HepG2 (cell line): Measurements from ENCODE around the gene CA7. TPM values are rescaled to one million over a fixed set of nuclear protein-coding genes. Genes with fewer than 3 reads are reported as not detected.

Source experiments
- ARID2 ChIP-seq: sonication (generic); formaldehyde crosslinking; IDR thresholded peaks from 2 replicates; pipeline ENCODE4 v1.8.1; 2022; ENCODE audit warnings: mild to moderate bottlenecking, missing genetic modification reagents, borderline replicate concordance
- ATM ChIP-seq: fragments of 450-650 bp; IDR thresholded peaks from 2 replicates; pipeline ENCODE4 v1.7.1; 2017; ENCODE audit warnings: mild to moderate bottlenecking, borderline replicate concordance
- DPF2 ChIP-seq: sonication (generic); formaldehyde crosslinking; IDR thresholded peaks from 2 replicates; pipeline ENCODE4 v1.4.0; 2020; ENCODE audit warnings: mild to moderate bottlenecking, low read depth, missing genetic modification reagents, borderline replicate concordance
- E2F1 ChIP-seq: sonication (generic); formaldehyde crosslinking; IDR thresholded peaks from 2 replicates; pipeline ENCODE4 v1.5.0; 2020; ENCODE audit warnings: missing genetic modification reagents
- ESRRA ChIP-seq: sonication (generic); formaldehyde crosslinking; IDR thresholded peaks from 2 replicates; pipeline ENCODE4 v1.5.1; 2020; ENCODE audit warnings: mild to moderate bottlenecking, low read depth, missing genetic modification reagents
- ISL2 ChIP-seq: sonication (generic); formaldehyde crosslinking; IDR thresholded peaks from 2 replicates; pipeline ENCODE4 v1.5.0; 2020; ENCODE audit warnings: missing genetic modification reagents
- KLF11 ChIP-seq: IDR thresholded peaks from 2 replicates; pipeline ENCODE4 v1.6.1; 2016; ENCODE audit warnings: missing compliant biosample characterization
- MLX ChIP-seq: IDR thresholded peaks from 2 replicates; pipeline ENCODE4 v1.6.1; 2016
- MTA3 ChIP-seq: sonication (generic); formaldehyde crosslinking; IDR thresholded peaks from 2 replicates; pipeline ENCODE4 v1.4.0; 2020; ENCODE audit warnings: missing genetic modification reagents
- NBN ChIP-seq: fragments of 450-650 bp; conservative IDR thresholded peaks from 2 replicates; pipeline ENCODE4 v1.6.1; 2017
- NFE2L1 ChIP-seq: sonication (generic); formaldehyde crosslinking; IDR thresholded peaks from 2 replicates; pipeline ENCODE4 v1.4.0; 2020; ENCODE audit warnings: missing genetic modification reagents, mild to moderate bottlenecking, borderline replicate concordance
- NR1H2 ChIP-seq: sonication (generic); formaldehyde crosslinking; IDR thresholded peaks from 2 replicates; pipeline ENCODE4 v1.8.1; 2022; ENCODE audit warnings: low read depth, missing genetic modification reagents, borderline replicate concordance
- PITX1 ChIP-seq: sonication (generic); formaldehyde crosslinking; IDR thresholded peaks from 2 replicates; pipeline ENCODE4 v1.5.1; 2020; ENCODE audit warnings: mild to moderate bottlenecking, missing genetic modification reagents
- PPARG ChIP-seq: conservative IDR thresholded peaks from 2 replicates; pipeline ENCODE4 v1.6.1; 2016; ENCODE audit warnings: missing biosample characterization, missing genetic modification reagents
- RARG ChIP-seq: sonication (generic); formaldehyde crosslinking; IDR thresholded peaks from 2 replicates; pipeline ENCODE4 v1.4.0; 2020; ENCODE audit warnings: low read depth, mild to moderate bottlenecking, missing genetic modification reagents
- RNF219 ChIP-seq: sonication (generic); formaldehyde crosslinking; IDR thresholded peaks from 2 replicates; pipeline ENCODE4 v1.5.0; 2020; ENCODE audit warnings: mild to moderate bottlenecking, missing genetic modification reagents
- WIZ ChIP-seq: sonication (generic); formaldehyde crosslinking; IDR thresholded peaks from 2 replicates; pipeline ENCODE4 v1.5.1; 2020; ENCODE audit warnings: mild to moderate bottlenecking, missing genetic modification reagents
- XRCC5 ChIP-seq: fragments of 200-400 bp; formaldehyde crosslinking; optimal IDR thresholded peaks from 2 replicates; pipeline ENCODE3; 2017; ENCODE audit warnings: mild to moderate bottlenecking, low read length
- ZBTB14 ChIP-seq: sonication (generic); formaldehyde crosslinking; IDR thresholded peaks from 2 replicates; pipeline ENCODE4 v1.4.0; 2020; ENCODE audit warnings: missing genetic modification reagents
- ZNF230 ChIP-seq: sonication (generic); formaldehyde crosslinking; IDR thresholded peaks from 2 replicates; pipeline ENCODE4 v1.4.0; 2020; ENCODE audit warnings: mild to moderate bottlenecking, missing genetic modification reagents
- ZNF24 ChIP-seq: fragments of 450-650 bp; IDR thresholded peaks from 2 replicates; pipeline ENCODE4 v1.6.1; 2017; ENCODE audit warnings: antibody characterized with exemption, mild to moderate bottlenecking
- ZNF260 ChIP-seq: sonication (generic); formaldehyde crosslinking; IDR thresholded peaks from 2 replicates; pipeline ENCODE4 v1.4.0; 2020; ENCODE audit warnings: missing genetic modification reagents, low read depth, mild to moderate bottlenecking, borderline replicate concordance
- ZNF383 ChIP-seq: sonication (generic); formaldehyde crosslinking; IDR thresholded peaks from 2 replicates; pipeline ENCODE4 v1.4.0; 2020; ENCODE audit warnings: missing genetic modification reagents, mild to moderate bottlenecking, borderline replicate concordance
- ZNF557 ChIP-seq: sonication (generic); formaldehyde crosslinking; IDR thresholded peaks from 2 replicates; pipeline ENCODE4 v1.4.0; 2020; ENCODE audit warnings: missing genetic modification reagents
- ZNF589 ChIP-seq: sonication (generic); formaldehyde crosslinking; conservative IDR thresholded peaks from 2 replicates; pipeline ENCODE4 v1.8.0; 2022; ENCODE audit warnings: mild to moderate bottlenecking, moderate library complexity, missing genetic modification reagents
- ZNF670 ChIP-seq: sonication (generic); formaldehyde crosslinking; IDR thresholded peaks from 2 replicates; pipeline ENCODE4 v1.8.0; 2022; ENCODE audit warnings: mild to moderate bottlenecking, missing genetic modification reagents, borderline replicate concordance
- ZSCAN21 ChIP-seq: sonication (generic); formaldehyde crosslinking; IDR thresholded peaks from 2 replicates; pipeline ENCODE4 v1.8.0; 2022; ENCODE audit warnings: mild to moderate bottlenecking, missing genetic modification reagents, moderate library complexity, borderline replicate concordance
- polyA plus RNA-seq, 8 experiments: library from polyadenylated mRNA; depleted of rRNA in 3 of 8; stranded (reverse) in 7 of 8; unstranded in 1 of 8; fragments of >200 nt; fragmentation: Illumina TruSeq in 4 of 8; extraction: Trizol in 4 of 8; gene quantifications; 2 replicates each; pipeline versions ENCODE4 v1.2.1 to v1.2.3, GENCODE V29; 2011 to 2016; ENCODE audit warnings: low read depth in 4 of 8, missing spikeins in 1 of 8, mixed read lengths in 1 of 8; ENCODE audit not compliant: insufficient read depth in 1 of 8
- total RNA-seq, 5 experiments: library from RNA; depleted of rRNA; stranded (reverse); fragments of >200 nt; fragmentation: Illumina TruSeq; extraction: Trizol; gene quantifications; 2 replicates each; pipeline ENCODE4 v1.2.3, GENCODE V29; 2016; ENCODE audit warnings: low read depth in 1 of 5

CA7 gene
- total and polyA plus RNA-seq, 2 of the 13 experiments (the other 11 are each of a cell fraction or from before 2014, with no cell fraction given), result not detected

- TF ChIP-seq ZBTB14 (CRISPR knock-in tag) (peak; percentile 60), RNF219 (no peak), ESRRA (CRISPR knock-in tag) (no peak), ZNF383 (CRISPR knock-in tag) (no peak), MTA3 (CRISPR knock-in tag) (no peak), MLX (no peak), NBN (no peak), ZNF24 (no peak), ISL2 (CRISPR knock-in tag) (peak; percentile 64; the same call in 1 of the 2 replicates), PPARG (CRISPR knock-in tag) (peak; percentile 40; the same call in 1 of the 2 replicates), ZNF557 (CRISPR knock-in tag) (no peak), ZSCAN21 (CRISPR knock-in tag) (peak; percentile 79), PITX1 (CRISPR knock-in tag) (0 out of 2 replicates have a peak, but pooled peaks have one; percentile 54), ZNF670 (no peak), DPF2 (CRISPR knock-in tag) (no peak), ZNF230 (peak; percentile 91), NR1H2 (CRISPR knock-in tag) (0 out of 2 replicates have a peak, but pooled peaks have one; percentile 39), XRCC5 (peak; percentile 100), ZNF260 (CRISPR knock-in tag) (no peak), RARG (no peak), E2F1 (CRISPR knock-in tag) (no peak), KLF11 (CRISPR knock-in tag) (peak; percentile 65; the same call in 1 of the 2 replicates), ATM (no peak), ARID2 (CRISPR knock-in tag) (peak; percentile 85; the same call in 1 of the 2 replicates), NFE2L1 (CRISPR knock-in tag) (no peak), ZNF589 (CRISPR knock-in tag) (no peak), WIZ (CRISPR knock-in tag) (0 out of 2 replicates have a peak, but pooled peaks have one; percentile 50)
These were observed 28.9 kb downstream of the CA7 start (continued) for GRCh38 chr16:66872943-66873684.
